Measurements from ENCODE around the gene FAM83F.

The FAM83F gene

GRCh38 chr22:40050258-40050657 is 55.5 kb downstream of the FAM83F start:
- no peak for TF ChIP-seq CTCF (conservative IDR thresholded peaks at IDR 0.05; ENCODE audit: control insufficient read depth, insufficient read depth, low read depth, low read length)

GRCh38 chr22:40051322-40051721 is 56.6 kb downstream of the FAM83F start:
- H3K4me3 ChIP-seq (ENCODE audit: control insufficient read depth, low read depth, low read length): no peak overlapping the region
- DNase-seq (ENCODE audit: low read depth): no peak

More at GRCh38 chr22:40050258-40050657, 55.5 kb downstream of the FAM83F start:
- H3K4me3 ChIP-seq (ENCODE audit: control insufficient read depth, low read depth, low read length): no peak overlapping the region
- DNase-seq (ENCODE audit: low read depth): no peak

GRCh38 chr22:40053460-40053859 is 58.7 kb downstream of the FAM83F start:
- TF ChIP-seq CTCF (conservative IDR thresholded peaks at IDR 0.05; ENCODE audit: control insufficient read depth, insufficient read depth, low read depth, low read length): no peak
- peak; percentile 17 for DNase-seq (ENCODE audit: low read depth)
- no peak overlapping the region for H3K4me3 ChIP-seq (ENCODE audit: control insufficient read depth, low read depth, low read length)

More at GRCh38 chr22:40051322-40051721, 56.6 kb downstream of the FAM83F start:
- no peak for TF ChIP-seq CTCF (conservative IDR thresholded peaks at IDR 0.05; ENCODE audit: control insufficient read depth, insufficient read depth, low read depth, low read length)

GRCh38 chr22:40054486-40054885 is 59.7 kb downstream of the FAM83F start:
- H3K4me3 ChIP-seq (ENCODE audit: control insufficient read depth, low read depth, low read length): no peak overlapping the region
- TF ChIP-seq CTCF (conservative IDR thresholded peaks at IDR 0.05; ENCODE audit: control insufficient read depth, insufficient read depth, low read depth, low read length): no peak
- DNase-seq (ENCODE audit: low read depth): no peak

- H3K4me3 ChIP-seq (ENCODE audit: control insufficient read depth, low read depth, low read length): no peak overlapping the region
- DNase-seq (ENCODE audit: low read depth): no peak
- TF ChIP-seq CTCF (conservative IDR thresholded peaks at IDR 0.05; ENCODE audit: control insufficient read depth, insufficient read depth, low read depth, low read length): no peak
These were observed 60.6 kb downstream of the FAM83F start for GRCh38 chr22:40055143-40055883.

- H3K4me3 ChIP-seq (ENCODE audit: control insufficient read depth, low read depth, low read length): no peak overlapping the region
- TF ChIP-seq CTCF (conservative IDR thresholded peaks at IDR 0.05; ENCODE audit: control insufficient read depth, insufficient read depth, low read depth, low read length): no peak
- DNase-seq (ENCODE audit: low read depth): no peak
These were observed 61.4 kb downstream of the FAM83F start for GRCh38 chr22:40056154-40056553.
